ENCODE measurements around the gene IL18BP. TPM values are rescaled to one million over a fixed set of nuclear protein-coding genes. Genes with fewer than 3 reads are reported as not detected.
A peak's percentile ranks its signal among the peaks of the same experiment; 100 is the strongest.

Gene IL18BP
- total and polyA plus RNA-seq, 2 donors (not counting 3 experiments of a cell fraction or from before 2014, with no cell fraction given) = 12.9 to 20.1 TPM

GRCh38 chr11:72037554-72038311, 39.0 kb downstream of the IL18BP start:
- Histone ChIP-seq H3K4me2 (ENCODE audit: insufficient read depth, low read length) (no peak overlapping the region), H3K9ac (replicated peaks; ENCODE audit: extremely low read depth, insufficient read depth, low read length) (no peak overlapping the region), H3K79me2 (ENCODE audit: control insufficient read depth, insufficient read depth, low read length) (peaks cover 66% of the 10 kb centered on the region), H3K27ac (ENCODE audit: insufficient read depth, low read depth, low read length) (no peak overlapping the region), H3K4me1 (ENCODE audit: control insufficient read depth, extremely low read depth, insufficient read depth, low read length) (peaks cover 36% of the 10 kb centered on the region), H4K20me1 (replicated peaks; ENCODE audit: control insufficient read depth, extremely low read depth, insufficient read depth, low read length) (peaks cover 4% of the 10 kb centered on the region), H3K36me3 (ENCODE audit: control insufficient read depth in 2 of 2, extremely low read depth in 1 of 2, insufficient read depth in 2 of 2, low read length in 2 of 2) (peaks cover 4 to 5% of the 10 kb centered on the region in 2 experiments), H3K27me3 (ENCODE audit: control insufficient read depth in 2 of 2, insufficient read depth in 2 of 2, low read length in 2 of 2) (no peaks in the 10 kb centered on the region), H3K9me1 (replicated peaks; ENCODE audit: control insufficient read depth, extremely low read depth, insufficient read depth, low read length) (no peaks in the 10 kb centered on the region), H3K4me3 (replicated peaks in 1 of 3; ENCODE audit: insufficient read depth in 1 of 3, low read depth in 1 of 3, low read length in 3 of 3) (no peak overlapping the region), H2AFZ (ENCODE audit: low read depth, low read length) (no peak overlapping the region), H3K9me3 (replicated peaks; ENCODE audit: control insufficient read depth, insufficient read depth, low read length) (no peaks in the 10 kb centered on the region)
- DNase-seq (ENCODE audit: low read depth, low spot score) (no peak), FAIRE-seq (no peak)
- intact Hi-C loops (cut with micrococcal nuclease) (no loop called here), dilution Hi-C loops (cut with MboI; ENCODE audit: extremely low pct_ligation_motif_present, low sequenced_read_pairs) (no loop called here)
- CTCF ChIA-PET = interaction anchor here (1.1 to 5.2 kb wide), 3 partner anchors 10 to 53 kb away, joined by 3 to 89 read pairs (median 48); no protein-coding TSS in a partner anchor
- POLR2A ChIA-PET = interaction anchor here (1.3 to 2.6 kb wide), 2 partner anchors 11 to 32 kb away, joined by 3 to 7 read pairs; no protein-coding TSS in a partner anchor
- no TSS peak for BruUV-seq (replicated peaks)
- no peak for TF ChIP-seq EZH2 (IDR thresholded peaks at IDR 0.05; ENCODE audit: borderline replicate concordance, low read depth, low read length, severe bottlenecking)
- no peak for TF ChIP-seq FOS (IDR thresholded peaks at IDR 0.05; ENCODE audit: borderline replicate concordance, insufficient read depth, low read length)
- TF ChIP-seq POLR2AphosphoS5 (IDR thresholded peaks at IDR 0.05; ENCODE audit: insufficient read depth, low read depth, low read length) = no peak
- TF ChIP-seq MAX (IDR thresholded peaks at IDR 0.05; ENCODE audit: insufficient read depth, insufficient read length) = no peak

- TF ChIP-seq CTCF (IDR thresholded peaks at IDR 0.05; ENCODE audit: extremely low read depth in 1 of 2, insufficient read depth in 1 of 2, low read depth in 1 of 2, low read length in 2 of 2) (no peak), POLR2A (IDR thresholded peaks at IDR 0.05; ENCODE audit: low read depth, low read length) (no peak), GATA2 (IDR thresholded peaks at IDR 0.05; ENCODE audit: insufficient read depth, insufficient read length, low read depth, low read length) (no peak), JUN (IDR thresholded peaks at IDR 0.05; ENCODE audit: borderline replicate concordance, insufficient read depth, insufficient read length, low read depth) (no peak), EZH2 (IDR thresholded peaks at IDR 0.05; ENCODE audit: borderline replicate concordance, low read depth, low read length, severe bottlenecking) (no peak), FOS (IDR thresholded peaks at IDR 0.05; ENCODE audit: borderline replicate concordance, insufficient read depth, low read length) (no peak), POLR2AphosphoS5 (IDR thresholded peaks at IDR 0.05; ENCODE audit: insufficient read depth, low read depth, low read length) (no peak), MYC (IDR thresholded peaks at IDR 0.05; ENCODE audit: low read depth, low read length) (no peak), MAX (IDR thresholded peaks at IDR 0.05; ENCODE audit: insufficient read depth, insufficient read length) (no peak)
- H2AFZ ChIP-seq (ENCODE audit: low read depth, low read length) = no peak overlapping the region
- H3K9ac ChIP-seq (replicated peaks; ENCODE audit: extremely low read depth, insufficient read depth, low read length) = no peak overlapping the region
- H4K20me1 ChIP-seq (replicated peaks; ENCODE audit: control insufficient read depth, extremely low read depth, insufficient read depth, low read length) = peaks cover 4% of the 10 kb centered on the region
- ChIA-PET POLR2A (interaction anchor here (1.3 to 2.6 kb wide), 2 partner anchors 12 to 32 kb away, joined by 3 to 7 read pairs; no protein-coding TSS in a partner anchor), CTCF (interaction anchor here (1.0 to 5.2 kb wide), 6 partner anchors 11 to 106 kb away, joined by 3 to 89 read pairs (median 5); no protein-coding TSS in a partner anchor)
- H3K9me1 ChIP-seq (replicated peaks; ENCODE audit: control insufficient read depth, extremely low read depth, insufficient read depth, low read length) = no peaks in the 10 kb centered on the region
- H3K27me3 ChIP-seq (ENCODE audit: control insufficient read depth in 2 of 2, insufficient read depth in 2 of 2, low read length in 2 of 2) = no peaks in the 10 kb centered on the region
- H3K4me3 ChIP-seq (replicated peaks in 1 of 3; ENCODE audit: insufficient read depth in 1 of 3, low read depth in 1 of 3, low read length in 3 of 3) = peak overlapping the region in 2 of 3 experiments; percentile 58 to 66
- no peaks in the 10 kb centered on the region for H3K9me3 ChIP-seq (replicated peaks; ENCODE audit: control insufficient read depth, insufficient read depth, low read length)
- DNase-seq (ENCODE audit: low read depth, low spot score) (no peak), FAIRE-seq (peak; percentile 62)
- intact Hi-C loops (cut with micrococcal nuclease) (no loop called here), dilution Hi-C loops (cut with MboI; ENCODE audit: extremely low pct_ligation_motif_present, low sequenced_read_pairs) (no loop called here)
- peaks cover 65% of the 10 kb centered on the region for H3K79me2 ChIP-seq (ENCODE audit: control insufficient read depth, insufficient read depth, low read length)
- H3K4me1 ChIP-seq (ENCODE audit: control insufficient read depth, extremely low read depth, insufficient read depth, low read length) = peaks cover 38% of the 10 kb centered on the region
- peak overlapping the region; percentile 71 for H3K4me2 ChIP-seq (ENCODE audit: insufficient read depth, low read length)
- no TSS peak for BruUV-seq (replicated peaks)
- peaks cover 2 to 5% of the 10 kb centered on the region in 2 experiments for H3K36me3 ChIP-seq (ENCODE audit: control insufficient read depth in 2 of 2, extremely low read depth in 1 of 2, insufficient read depth in 2 of 2, low read length in 2 of 2)
- no peak overlapping the region for H3K27ac ChIP-seq (ENCODE audit: insufficient read depth, low read depth, low read length)
Observed at GRCh38 chr11:72038491-72038890, 39.8 kb downstream of the IL18BP start.
